EL (cell line): ENCODE data around the gene TMEM132D.
"Not testable (repeated sequence)": the region's sequence is repeated elsewhere in the genome, so short reads cannot be mapped to it uniquely, and the experiment has no call there.

Experiments used
- DNase-seq: peaks from one replicate; pipeline ENCODE4 v3.0.0-alpha.2; 2016

Gene TMEM132D

GRCh38 chr12:129903956-129904829, at the start of gene TMEM132D:
TMEM132D (minus strand) TSS chr12:129904025.
- DNase-seq = no peak

GRCh38 chr12:129949651-129950050, 45.8 kb upstream of the TMEM132D start:
- DNase-seq = no peak

GRCh38 chr12:129941618-129942017, 37.8 kb upstream of the TMEM132D start:
- DNase-seq = no peak

- no peak for DNase-seq
Measured at GRCh38 chr12:129938089-129938488, 34.3 kb upstream of the TMEM132D start.

- DNase-seq = no peak
Measured at GRCh38 chr12:129937426-129937825, 33.6 kb upstream of the TMEM132D start.

- DNase-seq = no peak
Measured at GRCh38 chr12:129928643-129929042, 24.8 kb upstream of the TMEM132D start.

- DNase-seq = no peak
Measured at GRCh38 chr12:129927316-129927900, 23.6 kb upstream of the TMEM132D start.

- no peak for DNase-seq
Measured at GRCh38 chr12:129911428-129912049, 7.7 kb upstream of the TMEM132D start.

- DNase-seq = no peak
Measured at GRCh38 chr12:129909051-129910020, 5.5 kb upstream of the TMEM132D start.

- DNase-seq = no peak
Measured at GRCh38 chr12:129903092-129903945, 506 bp downstream of the TMEM132D start.

- no peak for DNase-seq
Measured at GRCh38 chr12:129902371-129903091, 1.3 kb downstream of the TMEM132D start.

- DNase-seq = no peak
Measured at GRCh38 chr12:129901254-129901653, 2.6 kb downstream of the TMEM132D start.

- no peak for DNase-seq
Measured at GRCh38 chr12:129900306-129900705, 3.5 kb downstream of the TMEM132D start.

GRCh38 chr12:129899045-129899444, 4.8 kb downstream of the TMEM132D start:
- DNase-seq = not testable (repeated sequence)

GRCh38 chr12:129893691-129894090, 10.1 kb downstream of the TMEM132D start:
- no peak for DNase-seq

- DNase-seq = no peak
Measured at GRCh38 chr12:129887101-129887500, 16.7 kb downstream of the TMEM132D start.

GRCh38 chr12:129886541-129886940, 17.3 kb downstream of the TMEM132D start:
- DNase-seq = no peak

GRCh38 chr12:129885287-129885686, 18.5 kb downstream of the TMEM132D start:
- DNase-seq = no peak

GRCh38 chr12:129877411-129877810, 26.4 kb downstream of the TMEM132D start:
- no peak for DNase-seq

GRCh38 chr12:129873833-129874208, 30.0 kb downstream of the TMEM132D start:
- DNase-seq = no peak
